ENCODE data around the gene CLIP4. TPM values are rescaled to one million over a fixed set of nuclear protein-coding genes. Genes with fewer than 3 reads are reported as not detected.

CLIP4 gene
- total RNA-seq, 1 donor from 2014 or later: 53.5 TPM

DNA sequence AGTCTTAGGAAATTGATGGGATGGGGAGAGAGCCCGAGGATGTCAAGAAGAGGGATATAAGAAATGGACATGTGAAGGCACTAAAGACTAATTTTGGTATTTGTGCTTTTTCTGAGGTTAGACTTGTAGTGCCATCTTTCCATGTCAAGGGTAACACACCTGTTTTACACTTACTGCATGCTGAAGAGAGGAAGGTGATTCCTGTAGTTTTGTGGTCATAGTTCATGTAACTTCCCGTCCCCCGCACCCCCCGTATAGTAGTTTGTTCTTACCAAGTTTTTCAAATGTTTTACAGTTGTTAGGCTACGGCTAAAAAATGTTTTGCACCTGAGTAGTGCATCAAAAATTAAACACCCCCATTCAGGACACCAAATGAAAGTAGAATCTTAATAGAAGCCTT, 73.8 kb downstream of the CLIP4 start:
- no peak overlapping the region for H3K4me3 ChIP-seq (ENCODE audit: low read depth, low read length)
- no peaks in the 10 kb centered on the region for H3K36me3 ChIP-seq (ENCODE audit: control insufficient read depth, insufficient read depth, low read length)
- DNase-seq (ENCODE audit: low read depth): no peak
- H3K27me3 ChIP-seq (ENCODE audit: control insufficient read depth, insufficient read depth, low read length): no peaks in the 10 kb centered on the region
- TF ChIP-seq CTCF (IDR thresholded peaks at IDR 0.05; ENCODE audit: insufficient read depth, low read length, poor library complexity, severe bottlenecking): no peak

GRCh38 chr2:29191817-29192216, 76.6 kb downstream of the CLIP4 start:
- Histone ChIP-seq H3K4me3 (ENCODE audit: low read depth, low read length) (no peak overlapping the region), H3K27me3 (ENCODE audit: control insufficient read depth, insufficient read depth, low read length) (no peaks in the 10 kb centered on the region), H3K36me3 (ENCODE audit: control insufficient read depth, insufficient read depth, low read length) (no peaks in the 10 kb centered on the region)
- no peak for TF ChIP-seq CTCF (IDR thresholded peaks at IDR 0.05; ENCODE audit: insufficient read depth, low read length, poor library complexity, severe bottlenecking)
- DNase-seq (ENCODE audit: low read depth): no peak

DNA sequence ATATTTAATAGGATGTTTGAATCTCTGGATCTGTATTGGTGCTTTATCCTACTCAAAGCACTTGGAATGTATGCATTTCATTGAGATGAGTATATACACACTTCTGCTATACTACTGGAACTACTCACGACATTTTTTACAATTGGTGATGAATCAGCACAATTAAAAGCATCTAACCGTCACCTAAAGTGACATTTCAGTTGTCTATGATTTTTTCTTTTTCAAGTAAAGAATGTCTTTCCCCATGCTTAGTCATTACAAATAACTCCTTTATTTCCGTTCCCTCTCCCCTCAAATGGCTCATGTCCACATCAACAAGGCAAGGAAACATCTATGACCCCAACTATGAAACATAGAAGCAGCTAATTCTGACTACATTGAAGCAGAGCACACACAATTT, 77.3 kb downstream of the CLIP4 start:
- Histone ChIP-seq H3K4me3 (ENCODE audit: low read depth, low read length) (no peak overlapping the region), H3K36me3 (ENCODE audit: control insufficient read depth, insufficient read depth, low read length) (no peaks in the 10 kb centered on the region), H3K27me3 (ENCODE audit: control insufficient read depth, insufficient read depth, low read length) (no peaks in the 10 kb centered on the region)
- DNase-seq (ENCODE audit: low read depth): no peak
- TF ChIP-seq CTCF (IDR thresholded peaks at IDR 0.05; ENCODE audit: insufficient read depth, low read length, poor library complexity, severe bottlenecking): no peak

- H3K4me3 ChIP-seq (ENCODE audit: low read depth, low read length): no peak overlapping the region
- no peaks in the 10 kb centered on the region for H3K36me3 ChIP-seq (ENCODE audit: control insufficient read depth, insufficient read depth, low read length)
- H3K27me3 ChIP-seq (ENCODE audit: control insufficient read depth, insufficient read depth, low read length): no peaks in the 10 kb centered on the region
- no peak for DNase-seq (ENCODE audit: low read depth)
- TF ChIP-seq CTCF (IDR thresholded peaks at IDR 0.05; ENCODE audit: insufficient read depth, low read length, poor library complexity, severe bottlenecking): no peak
Measured at GRCh38 chr2:29193111-29193510, 77.9 kb downstream of the CLIP4 start.

DNA sequence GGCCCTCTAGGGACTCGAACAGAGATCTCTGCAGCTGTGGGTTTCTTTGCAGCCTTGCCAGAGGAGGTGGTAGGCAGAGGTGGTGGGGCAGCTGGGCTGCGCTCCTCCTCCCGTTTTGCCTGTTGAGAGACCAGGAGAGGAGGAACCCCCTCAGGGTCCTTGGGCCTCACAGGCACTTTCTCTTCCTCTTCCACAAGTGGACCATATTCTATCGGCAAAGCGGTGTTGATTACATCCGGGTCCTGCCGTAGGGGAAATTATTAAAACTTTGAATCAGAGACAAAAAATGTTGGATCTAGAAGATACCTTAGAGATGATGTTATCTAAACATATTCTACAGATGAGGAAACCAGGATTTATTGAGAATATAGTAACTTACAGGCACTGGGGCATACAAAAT, 78.5 kb downstream of the CLIP4 start:
- TF ChIP-seq CTCF (IDR thresholded peaks at IDR 0.05; ENCODE audit: insufficient read depth, low read length, poor library complexity, severe bottlenecking): no peak
- H3K36me3 ChIP-seq (ENCODE audit: control insufficient read depth, insufficient read depth, low read length): no peaks in the 10 kb centered on the region
- no peak for DNase-seq (ENCODE audit: low read depth)
- no peak overlapping the region for H3K4me3 ChIP-seq (ENCODE audit: low read depth, low read length)
- H3K27me3 ChIP-seq (ENCODE audit: control insufficient read depth, insufficient read depth, low read length): no peaks in the 10 kb centered on the region

DNA sequence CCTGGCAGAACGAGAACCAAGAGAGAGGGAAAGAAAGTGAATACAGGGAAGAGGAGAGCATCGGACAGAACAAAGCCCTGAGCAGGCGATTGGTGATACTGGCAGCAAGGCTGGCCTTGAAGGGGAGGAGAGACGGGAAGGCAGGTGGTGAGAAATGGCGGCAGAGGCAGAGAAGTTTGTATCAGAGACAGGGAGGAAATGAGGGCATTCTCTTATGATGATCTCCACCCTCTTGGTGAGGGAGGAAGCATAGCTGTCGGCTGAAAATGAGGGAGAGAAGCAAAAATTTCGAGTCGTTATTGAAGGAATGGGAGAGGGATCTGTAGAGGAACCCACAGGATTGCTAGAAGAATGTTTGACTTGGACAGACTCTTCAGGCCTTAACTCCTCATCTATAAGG, 80.6 kb downstream of the CLIP4 start:
- H3K36me3 ChIP-seq (ENCODE audit: control insufficient read depth, insufficient read depth, low read length): no peaks in the 10 kb centered on the region
- TF ChIP-seq CTCF (IDR thresholded peaks at IDR 0.05; ENCODE audit: insufficient read depth, low read length, poor library complexity, severe bottlenecking): no peak
- no peak for DNase-seq (ENCODE audit: low read depth)
- no peaks in the 10 kb centered on the region for H3K27me3 ChIP-seq (ENCODE audit: control insufficient read depth, insufficient read depth, low read length)
- H3K4me3 ChIP-seq (ENCODE audit: low read depth, low read length): no peak overlapping the region

All from kidney epithelial cell (primary cell).